GM18907 (cell line): ENCODE results near the gene SUSD3.
"Not testable (repeated sequence)": the region's sequence is repeated elsewhere in the genome, so short reads cannot be mapped to it uniquely, and the experiment has no call there.

Source experiments
- ATAC-seq: cut with Tn5 transposase; IDR thresholded peaks from one replicate; pipeline ENCODE4 v1.9.1; 2021; ENCODE audit warnings: mild to moderate bottlenecking, moderate library complexity; ENCODE audit not compliant: unreplicated experiment

Gene SUSD3

GRCh38 chr9:93058355-93059010 lies at the start of gene SUSD3:
SUSD3 (plus strand) TSS chr9:93058701; CDS start chr9:93058743, 42 bp downstream.
- peak; percentile 43 for ATAC-seq

DNA sequence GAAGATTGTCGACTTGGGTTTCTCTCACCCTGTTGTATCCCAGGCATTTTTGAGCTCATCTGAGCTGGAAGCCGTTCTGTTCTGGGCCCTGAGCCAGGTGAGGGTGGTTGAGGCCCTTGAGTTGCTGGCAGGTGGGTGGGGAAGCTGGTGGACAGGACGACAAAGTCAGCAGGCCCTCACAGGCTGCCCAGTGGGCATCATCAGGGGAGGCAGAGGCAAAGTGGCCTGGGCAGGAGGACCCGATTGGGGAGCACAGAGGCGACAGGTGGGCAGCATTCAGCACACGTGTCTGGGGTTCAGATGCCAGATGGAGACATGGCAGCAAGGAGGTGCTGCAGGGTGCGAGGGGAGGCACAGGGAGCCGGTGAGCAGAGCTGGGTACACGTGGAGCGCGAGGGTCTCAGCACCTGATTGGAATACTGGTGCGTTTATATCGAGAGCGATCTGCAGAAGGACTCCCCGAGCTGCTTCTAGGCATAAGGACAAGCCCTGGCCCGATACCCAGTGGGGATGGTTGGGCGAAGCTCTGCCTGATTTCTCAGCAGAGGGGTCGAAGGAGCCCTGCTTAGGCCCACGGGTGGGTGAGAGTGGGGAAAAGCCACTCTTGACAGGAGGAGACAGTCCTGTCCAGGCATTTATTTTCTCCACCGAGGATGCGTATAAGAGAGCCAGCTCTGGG lies 49.0 kb upstream of the SUSD3 start:
- no peak for ATAC-seq

DNA sequence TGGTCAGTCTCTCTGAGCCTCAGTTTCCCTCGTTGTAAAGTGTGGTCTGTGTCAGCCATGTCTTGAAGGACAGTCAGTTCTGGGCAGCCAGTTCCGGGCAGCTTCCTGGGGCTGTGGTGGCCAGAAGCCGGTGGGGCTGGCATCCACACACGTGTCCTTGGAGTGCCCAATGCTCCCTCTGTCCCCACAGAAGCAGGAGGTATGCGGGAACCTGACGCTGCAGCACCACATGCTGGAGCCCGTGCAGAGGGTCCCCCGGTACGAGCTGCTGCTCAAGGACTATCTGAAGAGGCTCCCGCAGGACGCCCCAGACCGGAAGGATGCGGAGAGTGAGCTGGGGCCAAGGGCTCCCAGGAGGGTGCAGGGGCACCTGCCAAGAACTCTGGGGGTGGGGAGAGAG lies 48.4 kb upstream of the SUSD3 start:
- no peak for ATAC-seq

GRCh38 chr9:93010704-93011103 lies 47.8 kb upstream of the SUSD3 start:
- no peak for ATAC-seq

GRCh38 chr9:93011114-93011513 lies 47.4 kb upstream of the SUSD3 start:
- ATAC-seq, result no peak

- ATAC-seq, result no peak
These were observed 45.3 kb upstream of the SUSD3 start for GRCh38 chr9:93012963-93013855.

DNA sequence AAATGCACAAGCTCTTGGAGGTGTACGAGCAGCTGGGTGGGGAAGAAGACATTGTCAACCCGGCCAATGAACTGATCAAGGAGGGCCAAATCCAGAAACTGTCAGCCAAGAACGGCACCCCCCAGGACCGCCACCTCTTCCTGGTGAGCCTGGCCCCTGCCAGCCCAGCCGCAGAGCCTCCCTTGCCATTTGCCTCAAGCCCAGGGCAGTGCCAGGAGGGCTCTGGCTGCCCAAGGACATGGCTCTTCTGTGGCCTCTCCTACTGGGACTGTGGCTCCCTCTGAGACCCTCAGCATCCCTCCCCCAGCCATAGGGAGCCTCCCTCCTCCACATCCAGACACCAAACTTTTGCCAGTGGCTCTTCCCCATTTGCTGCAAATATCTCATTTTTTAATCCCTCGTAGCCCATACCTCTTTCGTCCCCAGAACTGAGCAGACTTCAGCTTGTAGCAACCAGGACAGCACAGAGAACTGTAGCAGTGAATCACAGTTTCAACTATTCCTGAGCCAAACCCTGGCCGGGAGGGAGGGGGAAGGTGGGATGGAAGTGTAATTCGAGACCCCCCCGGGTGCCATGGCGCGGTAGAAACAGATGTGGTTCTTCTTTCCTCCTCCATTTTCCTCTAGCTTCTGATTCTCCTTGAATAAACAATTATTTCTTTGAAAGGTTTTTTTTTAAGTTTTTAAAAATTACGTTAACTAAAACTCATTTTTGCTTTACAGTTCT lies 44.5 kb upstream of the SUSD3 start:
- ATAC-seq, result no peak

DNA sequence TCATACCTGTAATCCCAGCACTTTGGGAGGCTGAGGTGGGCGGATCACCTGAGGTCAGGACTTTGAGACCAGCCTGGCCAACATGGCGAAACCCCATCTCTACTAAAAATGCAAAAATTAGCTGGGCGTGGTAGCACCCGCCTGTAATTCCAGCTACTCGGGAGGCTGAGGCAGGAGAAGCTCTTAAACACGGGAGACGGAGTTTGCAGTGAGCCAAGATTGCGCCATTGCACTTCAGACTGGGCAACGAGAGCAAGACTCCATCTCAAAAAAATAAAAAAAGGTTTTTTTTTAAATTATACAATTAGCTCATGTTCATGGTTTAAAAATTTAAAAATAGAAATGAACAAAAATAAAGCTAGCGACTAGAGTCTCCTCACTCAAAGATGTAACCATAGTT lies 43.3 kb upstream of the SUSD3 start:
- not testable (repeated sequence) for ATAC-seq

- no peak for ATAC-seq
These were observed 40.9 kb upstream of the SUSD3 start for GRCh38 chr9:93017621-93018020.

DNA sequence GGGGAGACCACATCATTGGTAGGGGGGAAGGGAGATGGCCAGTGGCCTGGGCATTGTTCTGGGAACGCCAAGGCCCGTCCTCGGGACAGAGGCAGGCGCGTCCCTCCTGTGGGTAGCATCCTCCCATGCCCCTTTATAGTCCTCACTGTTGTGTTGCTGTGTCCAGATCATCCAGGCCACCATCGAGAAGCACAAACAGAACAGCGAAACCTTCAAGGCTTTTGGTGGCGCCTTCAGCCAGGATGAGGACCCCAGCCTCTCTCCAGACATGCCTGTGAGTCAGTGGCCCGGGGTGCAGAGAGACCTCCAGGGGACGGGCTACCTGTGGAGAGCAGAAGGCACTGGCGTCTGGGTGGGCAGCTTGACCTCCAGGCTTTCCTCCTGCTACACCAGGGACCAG lies 38.4 kb upstream of the SUSD3 start:
- ATAC-seq, result no peak

DNA sequence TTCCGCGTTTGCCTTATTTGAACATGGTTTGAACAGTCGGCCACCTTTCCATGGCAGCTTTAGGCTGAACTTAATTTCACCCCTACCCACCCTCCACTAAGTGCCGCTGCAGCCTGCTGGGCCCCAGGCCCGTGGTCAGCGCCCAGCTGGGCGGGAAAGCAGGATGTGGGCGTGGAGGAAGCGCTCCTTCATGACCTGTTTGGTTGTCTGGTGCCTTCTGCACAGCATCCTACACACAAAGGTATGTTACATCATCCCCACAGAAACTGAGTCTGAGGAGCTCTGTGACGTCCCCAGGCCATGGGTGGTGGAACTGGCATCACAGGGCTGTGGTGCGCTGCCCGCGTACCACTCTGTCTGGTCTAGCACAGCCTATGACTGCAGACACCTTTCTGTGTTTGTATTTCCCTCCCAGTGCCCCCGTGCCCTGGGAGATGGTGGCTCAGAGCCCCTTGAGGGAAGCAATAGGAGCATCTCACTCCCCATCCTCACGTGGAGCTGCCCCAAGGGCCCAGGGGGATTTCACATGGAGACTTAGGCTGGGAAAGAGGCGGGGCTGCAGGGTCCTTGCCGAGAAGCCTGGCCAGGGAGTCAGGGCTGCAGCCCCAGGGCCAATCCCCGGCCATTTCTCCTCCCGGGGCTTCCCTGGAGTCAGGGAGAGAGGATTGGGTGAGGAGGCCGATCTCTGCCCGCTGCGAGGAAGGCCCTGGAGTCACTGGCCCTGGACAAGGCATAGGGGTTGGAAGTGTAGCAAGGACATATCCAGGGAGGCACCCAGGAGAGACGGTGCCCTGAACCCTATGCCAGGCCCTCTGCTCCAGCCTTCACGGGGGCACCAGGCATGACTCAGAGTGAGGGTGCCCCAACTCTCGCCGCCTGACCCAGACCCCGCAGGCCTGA lies 37.5 kb upstream of the SUSD3 start:
- no peak for ATAC-seq

- no peak for ATAC-seq
These were observed 36.4 kb upstream of the SUSD3 start for GRCh38 chr9:93022066-93022465.

DNA sequence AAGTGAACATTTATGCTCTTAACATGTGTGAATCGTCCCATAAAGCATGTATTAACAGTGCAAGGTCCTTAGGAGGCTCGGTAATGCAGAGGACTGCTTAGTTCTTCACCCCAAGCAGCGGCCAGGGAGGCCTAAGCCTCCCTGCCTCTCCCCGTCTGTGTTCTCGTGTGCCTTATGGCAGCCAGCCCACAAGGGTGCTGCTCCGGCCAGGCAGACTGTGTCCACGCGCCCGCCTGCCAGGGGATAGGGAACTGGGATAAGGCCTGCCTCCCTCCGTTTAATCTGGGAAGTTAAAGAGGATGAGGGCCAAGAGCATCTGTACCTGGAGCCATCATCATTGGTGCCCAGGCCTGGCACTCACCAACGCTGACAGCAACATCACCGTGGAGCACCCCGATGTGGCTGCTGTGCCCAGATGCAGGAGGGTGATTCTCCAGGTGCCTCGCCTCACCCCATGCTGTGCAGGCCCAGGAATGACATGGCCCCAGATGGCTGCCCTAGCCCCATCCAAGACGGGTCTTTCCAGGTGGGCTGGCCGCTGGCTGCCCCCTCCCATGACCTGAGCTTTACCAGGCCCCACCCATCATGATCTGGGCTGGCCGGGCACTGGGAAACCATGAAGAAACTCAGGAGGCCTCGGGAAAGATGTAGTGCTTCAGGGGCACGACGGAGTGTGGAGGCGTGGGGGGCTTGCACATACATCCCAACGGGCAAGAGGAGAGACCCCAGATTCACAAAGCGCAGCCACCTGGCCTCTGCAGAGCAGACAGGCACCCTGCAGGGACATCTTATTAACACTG lies 35.6 kb upstream of the SUSD3 start:
- ATAC-seq, result no peak

DNA sequence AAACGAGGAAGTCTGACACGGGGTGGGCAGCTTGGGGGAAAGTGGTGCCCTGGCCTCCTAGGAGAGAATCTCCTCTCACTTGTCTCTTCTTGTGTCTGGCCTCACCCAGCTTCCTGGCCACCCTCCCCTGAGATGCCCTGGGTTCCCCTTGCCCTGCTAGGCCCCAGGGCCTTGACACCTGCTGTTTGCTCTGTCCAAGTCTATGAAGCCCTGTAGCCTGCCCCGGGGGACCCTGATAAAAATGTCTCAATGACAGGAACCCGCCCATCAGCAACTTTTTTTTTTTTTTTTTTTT lies 35.0 kb upstream of the SUSD3 start:
- ATAC-seq, result no peak

GRCh38 chr9:93024646-93024910 lies 33.9 kb upstream of the SUSD3 start:
- ATAC-seq, result no peak

- ATAC-seq, result no peak
These were observed 33.4 kb upstream of the SUSD3 start for GRCh38 chr9:93024986-93025630.

DNA sequence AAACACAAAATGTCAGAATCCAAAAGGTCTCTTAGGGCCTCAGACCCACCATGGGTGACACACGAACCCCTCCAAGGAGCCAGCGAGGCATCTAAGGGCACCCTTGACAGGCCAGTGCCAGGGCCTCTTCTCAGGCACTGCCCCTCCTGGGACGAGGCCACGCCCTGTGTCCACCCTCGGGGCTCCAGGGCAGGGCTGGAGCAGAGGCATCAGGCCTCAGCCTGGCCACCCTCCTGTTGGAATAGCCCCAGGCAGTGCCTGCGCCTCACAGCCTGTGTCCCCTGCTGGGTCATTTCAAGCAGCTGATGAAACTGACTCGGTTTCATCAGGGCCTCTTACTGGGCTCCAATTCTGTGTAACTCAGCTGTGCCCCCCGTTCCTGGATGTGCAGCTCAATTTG lies 32.8 kb upstream of the SUSD3 start:
- ATAC-seq, result no peak

DNA sequence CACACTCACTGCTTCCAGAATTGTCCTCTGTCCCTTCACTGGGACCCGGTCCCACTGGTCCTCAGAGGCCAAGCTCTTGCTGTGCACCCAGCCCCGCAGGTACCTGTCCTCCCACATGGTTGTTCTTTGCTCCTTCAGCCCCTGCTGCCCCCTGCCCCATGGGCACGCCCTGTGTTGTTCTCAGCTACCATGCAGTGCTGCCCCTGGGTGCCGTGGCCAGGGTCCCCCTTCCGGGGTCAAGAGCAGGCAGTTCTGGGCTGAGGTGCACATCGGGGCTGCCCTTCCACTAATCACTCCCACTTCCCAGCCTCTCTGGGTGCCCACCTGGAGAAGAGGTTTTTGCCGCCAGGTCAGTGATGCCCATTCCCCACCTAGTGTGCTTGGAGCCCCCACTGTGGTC lies 31.9 kb upstream of the SUSD3 start:
- no peak for ATAC-seq

DNA sequence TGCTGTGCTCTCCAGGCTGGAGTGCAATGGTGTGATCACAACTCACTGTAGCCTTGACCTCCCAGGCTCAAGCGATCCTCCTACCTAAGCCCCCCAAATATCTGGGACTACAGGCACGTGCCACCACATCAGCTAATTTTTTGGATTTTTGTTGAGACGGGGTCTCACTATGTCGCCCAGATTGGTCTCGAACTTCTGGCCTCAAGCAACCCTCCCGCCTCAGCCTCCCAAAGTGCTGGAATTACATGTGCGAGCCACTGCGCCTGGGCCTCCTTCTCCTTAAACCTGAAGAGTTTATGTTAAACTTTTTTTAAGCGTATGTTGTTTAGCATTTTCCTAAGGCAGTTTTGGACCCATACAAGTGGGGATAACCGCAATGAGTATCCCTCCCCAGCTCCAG lies 30.8 kb upstream of the SUSD3 start:
- no peak for ATAC-seq
